Measurements from ENCODE around the gene ADAMTSL4.
"Not testable (repeated sequence)": the region's sequence is repeated elsewhere in the genome, so short reads cannot be mapped to it uniquely, and the experiment has no call there.

Gene ADAMTSL4

DNA sequence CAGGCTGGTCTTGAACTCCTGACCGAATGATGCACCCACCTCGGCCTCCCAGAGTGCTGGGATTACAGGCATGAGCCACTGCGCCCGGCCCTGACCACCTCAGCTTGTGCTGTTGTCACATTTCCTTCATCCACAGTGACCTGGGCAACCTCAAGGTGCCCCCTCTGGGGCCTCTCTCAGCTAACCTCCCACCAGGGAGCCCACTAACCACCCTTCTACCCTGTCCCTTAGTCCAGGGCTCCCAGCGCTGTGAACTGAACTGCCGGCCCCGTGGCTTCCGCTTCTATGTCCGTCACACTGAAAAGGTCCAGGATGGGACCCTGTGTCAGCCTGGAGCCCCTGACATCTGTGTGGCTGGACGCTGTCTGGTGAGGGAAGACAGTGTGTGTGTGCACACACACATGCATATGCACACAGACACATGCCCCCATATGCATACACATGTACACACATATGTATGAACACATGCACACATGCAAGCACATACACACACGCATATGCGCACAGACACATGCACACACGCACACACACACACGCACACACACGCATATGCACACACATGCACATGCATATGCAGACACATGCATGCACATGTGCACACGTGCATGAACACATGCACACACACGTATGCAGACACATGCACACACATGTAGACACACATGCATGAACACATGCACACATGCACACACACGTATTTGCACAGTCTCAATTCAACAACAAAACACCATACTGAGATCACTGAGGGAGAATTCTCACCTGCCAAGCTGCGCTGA, 6.2 kb downstream of the ADAMTSL4 start:
- DNase-seq (ENCODE audit: low read depth in 2 of 2), result no peak

DNA sequence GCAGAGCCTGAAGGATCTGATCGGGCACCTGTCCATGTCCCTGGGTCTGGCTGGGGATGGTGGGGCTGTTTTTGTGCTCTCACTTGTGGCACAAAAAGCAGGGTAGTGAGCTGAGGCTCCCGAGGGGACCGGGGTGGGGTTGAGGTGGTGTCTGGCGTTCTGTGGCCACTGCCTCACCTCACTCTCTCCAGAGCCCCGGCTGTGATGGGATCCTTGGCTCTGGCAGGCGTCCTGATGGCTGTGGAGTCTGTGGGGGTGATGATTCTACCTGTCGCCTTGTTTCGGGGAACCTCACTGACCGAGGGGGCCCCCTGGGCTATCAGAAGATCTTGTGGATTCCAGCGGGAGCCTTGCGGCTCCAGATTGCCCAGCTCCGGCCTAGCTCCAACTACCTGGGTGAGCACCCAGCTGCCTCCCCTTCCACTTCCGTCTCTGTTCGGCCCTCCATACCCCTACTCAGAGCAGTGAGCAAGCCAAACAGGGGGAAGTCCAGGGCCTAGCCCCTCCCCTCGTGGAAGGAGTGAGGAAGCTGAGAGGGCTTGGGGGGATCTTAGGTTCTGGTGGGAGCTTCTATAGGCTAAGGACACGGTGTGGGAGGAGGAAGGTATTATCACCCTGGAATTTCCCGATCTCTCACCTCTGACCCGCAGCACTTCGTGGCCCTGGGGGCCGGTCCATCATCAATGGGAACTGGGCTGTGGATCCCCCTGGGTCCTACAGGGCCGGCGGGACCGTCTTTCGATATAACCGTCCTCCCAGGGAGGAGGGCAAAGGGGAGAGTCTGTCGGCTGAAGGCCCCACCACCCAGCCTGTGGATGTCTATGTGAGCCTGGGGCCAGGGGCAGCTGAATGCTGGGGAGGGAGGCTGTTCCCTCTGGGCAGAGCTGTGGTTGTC, 7.0 kb downstream of the ADAMTSL4 start:
- DNase-seq (ENCODE audit: low read depth in 2 of 2), result no peak

DNA sequence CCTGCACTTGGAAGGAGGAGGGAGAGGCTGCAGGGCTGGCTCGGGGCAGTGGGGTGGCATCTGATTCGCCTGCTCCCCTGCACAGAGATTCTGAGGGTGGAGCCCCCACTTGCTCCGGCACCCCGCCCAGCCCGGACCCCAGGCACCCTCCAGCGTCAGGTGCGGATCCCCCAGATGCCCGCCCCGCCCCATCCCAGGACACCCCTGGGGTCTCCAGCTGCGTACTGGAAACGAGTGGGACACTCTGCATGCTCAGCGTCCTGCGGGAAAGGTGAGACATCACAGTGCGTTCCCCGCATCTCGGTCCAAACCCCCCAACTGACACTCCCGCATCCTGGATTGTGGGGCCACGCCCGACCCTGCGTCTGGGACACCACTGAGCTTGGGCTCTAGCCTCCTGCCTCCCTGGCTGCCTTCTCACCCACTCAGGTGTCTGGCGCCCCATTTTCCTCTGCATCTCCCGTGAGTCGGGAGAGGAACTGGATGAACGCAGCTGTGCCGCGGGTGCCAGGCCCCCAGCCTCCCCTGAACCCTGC, 7.9 kb downstream of the ADAMTSL4 start:
- no peak for DNase-seq (ENCODE audit: low read depth in 2 of 2)

DNA sequence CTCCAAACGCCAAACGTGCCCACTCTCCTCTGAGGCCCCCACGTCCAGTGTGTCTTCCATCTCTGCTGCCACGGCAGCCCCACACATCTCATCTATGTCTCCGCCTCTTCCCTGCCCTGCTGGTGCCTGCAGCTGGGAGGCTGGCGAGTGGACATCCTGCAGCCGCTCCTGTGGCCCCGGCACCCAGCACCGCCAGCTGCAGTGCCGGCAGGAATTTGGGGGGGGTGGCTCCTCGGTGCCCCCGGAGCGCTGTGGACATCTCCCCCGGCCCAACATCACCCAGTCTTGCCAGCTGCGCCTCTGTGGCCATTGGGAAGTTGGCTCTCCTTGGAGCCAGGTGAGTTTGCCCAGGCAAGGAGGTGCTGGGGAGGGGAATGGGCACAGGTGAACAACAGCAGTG, 8.6 kb downstream of the ADAMTSL4 start:
- no peak for DNase-seq (ENCODE audit: low read depth in 2 of 2)

DNA sequence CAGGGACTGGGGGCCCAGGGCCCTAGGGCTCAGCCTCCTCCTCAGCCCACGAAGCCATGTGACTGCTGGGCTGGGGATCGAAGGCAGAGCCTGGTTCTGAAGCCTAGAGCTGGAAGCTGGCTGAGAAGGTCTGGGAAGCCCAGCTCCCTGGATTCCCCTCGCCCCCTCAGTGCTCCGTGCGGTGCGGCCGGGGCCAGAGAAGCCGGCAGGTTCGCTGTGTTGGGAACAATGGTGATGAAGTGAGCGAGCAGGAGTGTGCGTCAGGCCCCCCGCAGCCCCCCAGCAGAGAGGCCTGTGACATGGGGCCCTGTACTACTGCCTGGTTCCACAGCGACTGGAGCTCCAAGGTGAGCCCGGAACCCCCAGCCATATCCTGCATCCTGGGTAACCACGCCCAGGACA, 9.1 kb downstream of the ADAMTSL4 start:
- DNase-seq (ENCODE audit: low read depth in 2 of 2), result no peak

DNA sequence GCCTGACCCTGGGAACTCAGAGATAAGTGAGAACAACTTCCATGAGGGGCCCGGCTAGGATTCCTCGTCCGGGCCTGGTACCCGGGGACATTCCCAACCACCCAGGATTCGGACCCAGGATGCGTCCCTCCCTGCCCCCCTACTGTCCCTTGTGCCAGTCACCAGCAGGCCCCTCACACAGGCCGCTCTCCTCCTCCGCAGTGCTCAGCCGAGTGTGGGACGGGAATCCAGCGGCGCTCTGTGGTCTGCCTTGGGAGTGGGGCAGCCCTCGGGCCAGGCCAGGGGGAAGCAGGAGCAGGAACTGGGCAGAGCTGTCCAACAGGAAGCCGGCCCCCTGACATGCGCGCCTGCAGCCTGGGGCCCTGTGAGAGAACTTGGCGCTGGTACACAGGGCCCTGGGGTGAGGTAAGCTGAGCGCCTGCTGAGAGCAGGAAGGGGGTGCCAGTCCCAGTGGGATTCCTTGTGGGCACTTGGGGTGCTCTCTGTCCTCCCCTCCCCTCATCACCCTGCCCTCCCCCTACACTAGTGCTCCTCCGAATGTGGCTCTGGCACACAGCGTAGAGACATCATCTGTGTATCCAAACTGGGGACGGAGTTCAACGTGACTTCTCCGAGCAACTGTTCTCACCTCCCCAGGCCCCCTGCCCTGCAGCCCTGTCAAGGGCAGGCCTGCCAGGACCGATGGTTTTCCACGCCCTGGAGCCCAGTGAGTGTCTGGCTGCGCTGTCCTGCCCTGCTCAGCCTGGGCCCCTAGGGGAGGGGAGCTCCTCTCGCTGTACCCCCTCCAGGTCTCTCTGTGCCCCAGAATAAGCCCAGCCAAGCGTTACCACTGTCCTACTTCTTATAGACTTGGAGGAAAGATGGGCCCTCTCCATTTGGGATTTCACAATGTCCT, 9.8 kb downstream of the ADAMTSL4 start:
- DNase-seq (ENCODE audit: low read depth in 2 of 2), result no peak

DNA sequence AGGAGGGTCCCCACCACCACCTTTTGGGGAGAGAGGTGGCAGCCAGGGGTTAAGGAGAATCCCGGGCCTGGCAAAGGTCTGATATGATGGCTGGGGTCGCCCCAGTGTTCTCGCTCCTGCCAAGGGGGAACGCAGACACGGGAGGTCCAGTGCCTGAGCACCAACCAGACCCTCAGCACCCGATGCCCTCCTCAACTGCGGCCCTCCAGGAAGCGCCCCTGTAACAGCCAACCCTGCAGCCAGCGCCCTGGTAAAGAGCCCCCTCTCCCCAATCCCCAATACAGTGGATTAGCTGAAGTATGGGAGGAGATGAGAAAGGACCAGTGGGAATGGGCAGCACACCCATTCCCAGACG, 10.4 kb downstream of the ADAMTSL4 start:
- DNase-seq (ENCODE audit: low read depth in 2 of 2), result no peak

DNA sequence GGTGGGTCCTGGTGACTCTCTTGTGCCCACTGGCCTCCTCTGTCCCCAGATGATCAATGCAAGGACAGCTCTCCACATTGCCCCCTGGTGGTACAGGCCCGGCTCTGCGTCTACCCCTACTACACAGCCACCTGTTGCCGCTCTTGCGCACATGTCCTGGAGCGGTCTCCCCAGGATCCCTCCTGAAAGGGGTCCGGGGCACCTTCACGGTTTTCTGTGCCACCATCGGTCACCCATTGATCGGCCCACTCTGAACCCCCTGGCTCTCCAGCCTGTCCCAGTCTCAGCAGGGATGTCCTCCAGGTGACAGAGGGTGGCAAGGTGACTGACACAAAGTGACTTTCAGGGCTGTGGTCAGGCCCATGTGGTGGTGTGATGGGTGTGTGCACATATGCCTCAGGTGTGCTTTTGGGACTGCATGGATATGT, 10.8 kb downstream of the ADAMTSL4 start:
- no peak for DNase-seq (ENCODE audit: low read depth in 2 of 2)

DNA sequence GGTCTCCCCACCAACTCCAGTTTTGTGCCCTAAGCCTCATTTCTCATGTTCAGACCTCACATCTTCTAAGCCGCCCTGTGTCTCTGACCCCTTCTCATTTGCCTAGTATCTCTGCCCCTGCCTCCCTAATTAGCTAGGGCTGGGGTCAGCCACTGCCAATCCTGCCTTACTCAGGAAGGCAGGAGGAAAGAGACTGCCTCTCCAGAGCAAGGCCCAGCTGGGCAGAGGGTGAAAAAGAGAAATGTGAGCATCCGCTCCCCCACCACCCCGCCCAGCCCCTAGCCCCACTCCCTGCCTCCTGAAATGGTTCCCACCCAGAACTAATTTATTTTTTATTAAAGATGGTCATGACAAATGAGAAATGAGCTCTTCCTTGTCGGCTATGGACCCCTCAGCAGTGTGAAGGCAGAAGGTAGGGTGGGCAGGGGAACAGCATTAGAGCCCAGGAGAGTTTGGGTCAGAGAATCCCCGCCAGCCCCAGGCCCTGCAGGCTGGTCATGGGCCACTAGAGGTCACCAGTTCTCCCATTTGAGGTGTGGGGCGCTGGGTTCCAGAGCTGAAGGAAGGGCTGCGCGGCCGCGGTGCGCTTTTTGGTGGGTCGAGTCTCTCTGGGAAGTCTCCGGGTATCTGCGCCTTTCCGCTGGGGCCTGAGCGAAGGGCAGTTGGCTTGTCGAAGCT, 11.5 kb downstream of the ADAMTSL4 start:
- DNase-seq (ENCODE audit: low read depth in 2 of 2), result no peak

DNA sequence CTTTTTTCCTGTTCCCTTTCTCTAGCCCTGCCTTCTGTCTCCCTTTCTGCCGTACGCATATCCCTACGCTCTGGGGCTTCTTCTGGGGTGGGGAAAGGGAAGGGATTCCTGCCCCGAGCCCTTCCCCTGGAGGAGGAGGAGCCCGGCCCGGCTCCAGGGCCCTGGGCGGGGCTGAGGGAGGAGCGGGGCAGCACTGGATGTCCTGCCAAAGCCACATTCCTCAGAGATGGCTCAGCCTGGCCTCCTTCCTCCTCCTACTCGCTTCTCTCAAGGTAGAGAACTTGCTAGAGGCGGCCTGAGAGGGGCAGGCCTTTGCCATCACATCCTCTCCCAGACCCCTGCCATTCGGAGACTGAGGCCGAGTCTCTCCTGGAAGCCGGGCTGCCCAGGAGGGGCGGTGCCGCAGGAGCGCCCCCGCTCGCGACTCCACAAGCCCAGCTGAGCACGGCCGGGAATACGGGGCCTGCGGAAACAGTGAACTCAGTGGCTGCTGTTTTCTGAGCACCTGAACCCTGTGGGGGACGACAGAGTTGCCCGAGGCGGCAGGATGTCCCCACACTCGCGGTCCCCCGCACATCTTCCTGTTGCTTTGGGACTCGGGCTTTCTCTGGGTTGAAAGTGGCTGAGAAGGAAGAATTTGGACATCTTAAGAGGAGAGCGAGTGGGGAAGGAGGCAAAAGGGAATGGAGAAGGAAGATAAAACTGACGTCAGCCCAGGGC, 12.2 kb downstream of the ADAMTSL4 start:
- peak; percentile 97 for DNase-seq (ENCODE audit: low read depth in 2 of 2)

DNA sequence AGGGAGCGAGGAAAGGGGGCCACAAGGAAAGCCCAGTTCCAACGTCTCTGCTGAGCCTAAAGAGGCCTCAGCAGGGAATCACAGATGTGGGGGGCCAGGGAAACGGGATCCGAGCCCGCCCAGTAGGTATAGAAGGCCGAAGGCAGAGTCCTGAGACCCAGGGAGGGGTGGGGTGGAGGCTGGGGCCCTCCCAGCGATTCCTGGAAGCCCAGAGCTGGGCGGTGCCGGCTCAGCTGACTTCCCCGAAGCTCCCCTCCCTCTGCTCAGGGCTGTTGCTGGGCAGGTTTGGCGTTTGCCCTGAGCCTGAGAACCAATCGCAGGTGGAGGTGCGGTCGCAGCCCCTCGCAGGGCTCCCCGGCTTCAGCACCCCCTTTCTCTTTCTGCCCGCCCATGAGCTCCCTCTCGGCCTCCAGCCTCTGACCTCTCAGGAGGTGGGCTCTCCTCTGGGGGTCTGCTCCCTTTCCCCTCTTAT, 12.8 kb downstream of the ADAMTSL4 start:
- peak; percentile 86 to 88 for DNase-seq (ENCODE audit: low read depth in 2 of 2)

DNA sequence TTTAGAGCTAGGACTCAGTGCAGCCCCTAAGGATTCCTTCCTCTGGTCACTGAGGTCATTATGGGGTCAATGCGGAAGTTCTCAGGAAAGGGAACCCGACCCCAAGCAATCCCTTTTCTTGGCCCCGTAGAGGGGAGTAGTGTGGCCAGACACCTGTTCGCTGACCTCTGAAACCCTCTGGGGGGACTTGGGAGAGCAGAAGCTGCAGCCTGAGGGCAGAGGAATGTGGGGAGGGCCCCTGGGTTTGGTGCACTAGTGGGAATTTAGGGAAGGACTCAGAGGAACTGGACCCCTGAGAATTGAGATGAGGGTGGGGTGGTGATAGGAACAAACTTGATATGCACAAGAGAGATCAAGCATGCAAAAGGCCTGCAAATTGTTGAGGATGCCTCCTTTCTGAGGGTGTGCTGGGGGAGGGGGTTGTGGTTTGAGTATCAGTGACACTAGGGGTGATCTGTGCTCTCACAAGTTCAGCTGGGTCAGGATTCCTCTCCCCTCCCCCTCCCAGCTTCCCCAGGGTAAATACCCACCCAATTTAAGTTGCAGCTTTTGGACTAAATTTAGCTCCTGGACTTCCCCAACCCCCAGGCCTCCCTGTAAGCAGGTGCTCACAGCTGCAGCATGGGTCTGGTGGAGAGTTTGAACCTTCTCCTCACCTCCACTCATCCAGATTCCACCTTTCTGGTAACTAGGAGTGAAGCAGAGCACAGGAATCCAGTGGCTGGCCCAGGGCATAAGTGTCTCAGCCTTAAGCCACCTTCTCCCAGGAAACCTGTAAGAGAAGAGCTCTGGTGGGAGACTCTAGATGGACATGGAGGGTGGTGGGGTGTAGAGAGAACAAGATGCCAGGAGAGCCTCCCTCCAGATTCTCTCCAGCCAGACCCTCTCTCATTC, 13.5 kb downstream of the ADAMTSL4 start:
- DNase-seq (ENCODE audit: low read depth in 2 of 2), result no peak

DNA sequence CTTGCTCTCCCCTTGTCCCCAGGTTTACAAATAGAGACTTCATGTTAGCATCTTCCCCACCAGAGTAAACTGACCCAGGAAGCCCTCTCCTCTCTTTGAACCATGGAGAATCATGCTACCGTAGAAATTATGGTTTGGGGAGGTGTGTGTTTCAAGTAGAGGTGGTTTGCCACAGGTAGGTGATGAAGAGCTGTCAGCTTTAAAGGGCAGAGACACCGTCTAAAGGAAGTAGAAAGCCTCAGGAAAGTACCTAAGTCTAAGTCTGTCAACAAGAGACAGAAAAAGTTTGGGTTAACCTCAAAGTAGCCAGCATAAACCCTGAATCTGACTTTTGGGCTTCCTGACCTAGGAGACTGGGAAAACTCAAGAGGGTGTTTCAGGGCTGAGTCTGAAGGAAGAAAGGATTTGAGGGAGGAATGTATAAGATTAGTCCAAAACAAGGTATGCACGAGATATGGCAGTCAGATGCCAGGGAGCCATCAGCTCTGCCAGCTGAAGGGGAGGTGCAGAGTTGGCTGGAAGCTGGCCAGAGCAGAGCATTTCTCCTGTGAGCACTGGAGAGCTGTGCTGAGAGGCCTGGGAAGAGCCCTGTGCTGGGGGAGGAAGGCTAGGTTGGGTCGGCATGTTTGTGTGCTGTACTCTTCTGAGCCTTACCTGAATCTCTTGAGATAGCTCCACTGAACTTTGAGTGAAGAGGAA, 14.3 kb downstream of the ADAMTSL4 start:
- no peak for DNase-seq (ENCODE audit: low read depth in 2 of 2)

DNA sequence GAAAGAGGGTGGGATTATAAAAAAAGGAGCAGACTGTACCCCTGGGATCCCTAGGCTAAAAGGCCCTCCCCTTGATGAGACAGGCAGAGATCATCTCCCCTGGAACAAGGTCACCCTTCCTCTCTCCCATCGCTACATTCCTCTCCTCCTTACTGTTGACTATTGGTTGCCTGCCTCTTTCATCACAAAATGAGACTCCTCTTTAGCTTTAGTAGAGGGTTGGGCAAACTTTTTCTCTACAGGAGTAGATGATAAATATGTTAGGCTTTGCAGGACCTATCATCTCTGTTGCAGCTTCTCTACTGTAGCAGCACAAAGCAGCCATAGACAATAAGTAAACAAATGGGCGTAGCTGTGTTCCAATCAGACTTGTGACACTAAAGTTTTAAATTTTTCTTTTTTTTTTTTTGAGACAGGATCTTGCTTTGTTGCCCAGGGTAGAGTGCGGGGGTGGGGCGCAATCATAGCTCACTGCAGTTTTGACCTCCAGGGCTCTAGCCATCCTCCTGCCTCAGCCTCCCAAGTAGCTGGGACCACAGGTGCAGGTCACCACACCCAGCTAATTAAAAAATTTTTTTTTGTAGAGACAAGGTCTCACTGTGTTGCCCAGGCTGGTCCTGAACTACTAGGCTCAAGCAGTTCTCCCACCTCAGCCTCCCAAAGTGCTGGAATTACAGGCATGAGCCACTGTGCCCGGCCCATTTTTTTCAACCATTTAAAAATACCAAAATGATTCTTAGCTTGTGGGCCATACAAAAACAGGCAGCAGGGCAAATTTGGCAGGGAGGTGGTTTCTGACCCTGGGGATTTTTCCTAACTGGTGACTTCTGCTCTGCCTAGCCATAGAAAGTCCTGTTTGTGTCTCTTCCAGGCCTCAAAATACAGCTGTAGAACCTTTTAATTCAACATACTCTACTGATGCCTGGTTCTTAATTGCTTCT, 15.1 kb downstream of the ADAMTSL4 start:
- no peak for DNase-seq (ENCODE audit: low read depth in 2 of 2)

DNA sequence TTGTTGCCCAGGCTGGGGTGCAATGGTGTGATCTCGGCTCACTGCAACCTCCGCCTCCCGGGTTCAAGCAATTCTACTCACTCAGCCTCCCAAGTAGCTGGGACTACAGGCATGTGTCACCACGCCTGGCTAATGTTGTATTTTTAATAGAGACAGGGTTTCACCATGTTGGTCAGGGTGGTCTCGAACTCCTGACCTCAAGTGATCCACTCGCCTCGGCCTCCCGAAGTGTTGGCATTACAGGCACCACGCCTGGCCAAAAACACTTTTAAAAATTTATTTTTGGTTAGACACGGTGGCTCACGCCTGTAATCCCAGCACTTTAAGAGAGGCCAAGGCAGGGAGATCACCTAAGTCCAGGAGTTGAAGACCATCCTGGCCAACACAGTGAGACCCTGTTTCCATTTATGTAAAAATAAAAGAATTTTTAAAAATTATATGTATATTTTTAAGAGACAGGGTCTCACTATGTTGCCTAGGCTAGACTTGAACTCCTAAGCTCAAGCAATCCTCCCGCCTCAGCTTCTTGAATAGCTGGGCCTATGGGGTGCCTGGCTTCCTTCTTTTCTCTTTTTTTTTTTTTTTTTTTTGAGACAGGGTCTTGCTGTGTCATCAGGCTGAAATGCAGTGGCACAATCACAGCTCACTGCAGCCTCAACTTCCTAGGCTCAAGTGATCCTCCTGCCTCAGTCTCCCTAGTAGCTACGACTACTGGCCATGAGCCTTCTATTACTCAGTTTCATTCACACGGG, 16.2 kb downstream of the ADAMTSL4 start:
- not testable (repeated sequence) for DNase-seq (ENCODE audit: low read depth in 2 of 2)

DNA sequence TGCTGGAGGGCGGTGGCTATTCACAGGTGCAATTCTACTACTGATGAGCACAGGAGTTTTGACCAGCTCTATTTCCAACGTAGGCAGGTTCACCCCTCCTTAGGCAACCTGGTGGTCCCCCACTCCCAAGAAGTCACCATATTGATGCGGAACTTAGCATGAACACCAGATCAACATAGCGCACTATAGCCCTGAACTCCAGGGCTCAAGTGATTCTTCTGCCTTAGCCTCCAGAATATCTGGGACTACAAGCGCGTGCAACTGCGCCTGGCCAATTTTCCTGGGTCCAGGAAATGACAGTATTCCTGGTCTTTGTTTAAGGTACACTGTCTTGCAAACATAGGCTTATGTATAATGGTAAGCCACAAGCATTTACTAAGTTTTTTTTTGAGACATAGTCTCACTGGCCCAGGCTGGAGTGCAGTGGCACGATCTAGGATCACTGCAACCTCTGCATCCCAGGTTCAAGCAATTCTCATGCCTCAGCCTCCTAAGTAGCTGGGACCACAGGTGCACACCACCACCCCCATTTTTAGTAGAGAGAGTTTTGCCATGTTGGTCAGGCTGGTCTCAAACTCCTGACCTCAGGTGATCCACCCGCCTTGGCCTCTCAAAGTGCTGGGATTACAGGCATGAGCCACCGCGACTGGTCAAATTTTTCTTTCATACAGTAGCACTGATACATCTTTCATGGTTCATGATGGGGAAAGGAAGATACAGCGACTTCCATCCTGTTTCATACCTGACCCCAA, 17.6 kb downstream of the ADAMTSL4 start:
- DNase-seq (ENCODE audit: low read depth in 2 of 2), result no peak

Data from fibroblast of skin of left quadriceps (primary cell).